ENCODE measurements around the gene SAXO2. TPM values are rescaled to one million over a fixed set of nuclear protein-coding genes. Genes with fewer than 3 reads are reported as not detected.
A peak's percentile ranks its signal among the peaks of the same experiment; 100 is the strongest.

The SAXO2 gene
- total RNA-seq, 1 donor from 2014 or later = 0.90 TPM

DNA sequence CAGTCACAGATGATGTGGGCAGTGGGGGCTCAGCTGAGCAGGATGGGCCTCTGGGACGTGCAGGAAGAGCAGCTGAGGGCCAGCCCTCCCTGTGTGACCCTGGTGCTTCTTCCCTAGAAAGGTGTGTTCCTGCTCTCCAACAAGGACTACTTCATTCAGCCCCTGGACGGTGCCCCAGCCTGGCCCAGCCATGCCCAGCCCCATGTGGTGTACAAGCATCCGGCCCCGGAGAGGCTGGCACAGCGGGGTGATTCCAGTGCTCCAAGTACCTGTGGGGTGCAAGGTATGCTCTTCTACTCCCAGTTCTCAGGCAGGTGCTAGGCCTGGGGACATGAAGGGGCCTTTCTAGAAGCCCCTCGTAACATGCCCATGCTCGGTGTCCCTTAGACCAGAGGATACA is 38.3 kb downstream of the SAXO2 start:
- H3K4me1 Mint-ChIP-seq (ENCODE audit: low read depth) = peaks cover 17% of the 10 kb centered on the region
- H3K9me3 Mint-ChIP-seq (ENCODE audit: low read depth) = no peaks in the 10 kb centered on the region
- H3K4me3 Mint-ChIP-seq (ENCODE audit: unreplicated experiment) = no peak overlapping the region
- DNase-seq (ENCODE audit: low spot score) = no peak
- H3K27me3 Mint-ChIP-seq (ENCODE audit: low read depth) = no peaks in the 10 kb centered on the region
- no peaks in the 10 kb centered on the region for H3K36me3 Mint-ChIP-seq (ENCODE audit: low read depth)
- H3K27ac Mint-ChIP-seq (ENCODE audit: unreplicated experiment) = peak overlapping the region; percentile 83
- TF ChIP-seq, protein P1, sequence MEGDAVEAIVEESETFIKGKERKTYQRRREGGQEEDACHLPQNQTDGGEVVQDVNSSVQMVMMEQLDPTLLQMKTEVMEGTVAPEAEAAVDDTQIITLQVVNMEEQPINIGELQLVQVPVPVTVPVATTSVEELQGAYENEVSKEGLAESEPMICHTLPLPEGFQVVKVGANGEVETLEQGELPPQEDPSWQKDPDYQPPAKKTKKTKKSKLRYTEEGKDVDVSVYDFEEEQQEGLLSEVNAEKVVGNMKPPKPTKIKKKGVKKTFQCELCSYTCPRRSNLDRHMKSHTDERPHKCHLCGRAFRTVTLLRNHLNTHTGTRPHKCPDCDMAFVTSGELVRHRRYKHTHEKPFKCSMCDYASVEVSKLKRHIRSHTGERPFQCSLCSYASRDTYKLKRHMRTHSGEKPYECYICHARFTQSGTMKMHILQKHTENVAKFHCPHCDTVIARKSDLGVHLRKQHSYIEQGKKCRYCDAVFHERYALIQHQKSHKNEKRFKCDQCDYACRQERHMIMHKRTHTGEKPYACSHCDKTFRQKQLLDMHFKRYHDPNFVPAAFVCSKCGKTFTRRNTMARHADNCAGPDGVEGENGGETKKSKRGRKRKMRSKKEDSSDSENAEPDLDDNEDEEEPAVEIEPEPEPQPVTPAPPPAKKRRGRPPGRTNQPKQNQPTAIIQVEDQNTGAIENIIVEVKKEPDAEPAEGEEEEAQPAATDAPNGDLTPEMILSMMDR (IDR thresholded peaks at IDR 0.05) = no peak

DNA sequence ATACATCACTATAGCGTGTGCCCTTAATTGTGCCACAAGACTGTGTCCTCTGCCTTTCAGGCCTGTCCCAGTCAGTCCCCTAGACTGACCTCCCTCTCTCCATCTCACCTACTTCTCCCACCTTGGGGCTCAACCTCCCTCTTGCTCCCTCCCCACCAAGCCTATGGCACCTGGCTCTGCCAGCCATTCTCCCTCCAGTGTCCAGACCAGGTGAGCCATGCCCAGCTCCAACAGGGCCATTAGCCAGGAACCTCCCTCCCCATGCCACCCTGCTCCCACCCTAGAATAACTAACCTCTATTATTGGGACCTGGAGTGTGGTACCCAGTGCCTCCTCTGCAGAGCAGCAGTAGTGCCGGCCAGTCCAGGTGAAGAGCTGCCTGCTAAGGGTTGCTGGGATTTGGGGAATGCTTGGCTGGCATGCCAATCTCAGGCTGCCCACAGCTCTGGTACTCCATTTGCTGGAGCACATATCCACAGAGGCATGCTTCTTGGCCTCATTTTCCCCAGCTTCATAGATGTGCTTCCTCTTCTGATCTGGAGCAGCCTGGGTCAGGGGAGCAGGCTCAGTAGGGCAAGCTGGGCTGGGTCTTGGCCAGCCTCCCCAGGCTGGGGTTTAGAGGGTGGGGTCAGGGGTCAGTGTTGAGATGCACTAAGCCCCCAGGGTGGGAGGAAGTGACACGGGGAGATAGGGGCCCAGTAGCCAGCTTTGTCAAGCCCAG is 38.8 kb downstream of the SAXO2 start:
- DNase-seq (ENCODE audit: low spot score) = no peak
- H3K27ac Mint-ChIP-seq (ENCODE audit: unreplicated experiment) = no peak overlapping the region
- H3K4me3 Mint-ChIP-seq (ENCODE audit: unreplicated experiment) = no peak overlapping the region
- no peaks in the 10 kb centered on the region for H3K9me3 Mint-ChIP-seq (ENCODE audit: low read depth)
- no peaks in the 10 kb centered on the region for H3K27me3 Mint-ChIP-seq (ENCODE audit: low read depth)
- peaks cover 17% of the 10 kb centered on the region for H3K4me1 Mint-ChIP-seq (ENCODE audit: low read depth)
- H3K36me3 Mint-ChIP-seq (ENCODE audit: low read depth) = no peaks in the 10 kb centered on the region
- TF ChIP-seq, protein P1 (IDR thresholded peaks at IDR 0.05) = no peak

- H3K27ac Mint-ChIP-seq (ENCODE audit: unreplicated experiment) = no peak overlapping the region
- no peaks in the 10 kb centered on the region for H3K36me3 Mint-ChIP-seq (ENCODE audit: low read depth)
- H3K27me3 Mint-ChIP-seq (ENCODE audit: low read depth) = no peaks in the 10 kb centered on the region
- H3K4me3 Mint-ChIP-seq (ENCODE audit: unreplicated experiment) = no peak overlapping the region
- peaks cover 17% of the 10 kb centered on the region for H3K4me1 Mint-ChIP-seq (ENCODE audit: low read depth)
- DNase-seq (ENCODE audit: low spot score) = no peak
- TF ChIP-seq, protein P1 (IDR thresholded peaks at IDR 0.05) = no peak
- no peaks in the 10 kb centered on the region for H3K9me3 Mint-ChIP-seq (ENCODE audit: low read depth)
Observed at GRCh38 chr15:82303956-82304777, 41.5 kb downstream of the SAXO2 start.

DNA sequence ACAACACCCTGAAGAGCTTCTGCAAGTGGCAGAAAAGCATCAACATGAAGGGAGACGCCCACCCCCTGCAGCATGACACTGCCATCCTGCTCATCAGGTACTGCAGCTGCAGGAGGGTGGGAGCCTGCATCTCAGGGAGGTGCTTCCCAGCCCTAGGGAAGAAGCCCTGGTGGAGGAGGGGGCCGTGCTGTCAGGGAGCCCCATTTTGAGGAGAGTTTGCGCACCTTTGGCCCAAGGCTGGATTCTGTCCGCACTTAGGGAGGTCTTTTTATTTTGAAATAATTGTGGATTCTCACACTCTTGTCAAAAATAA is 42.1 kb downstream of the SAXO2 start:
- Mint-ChIP-seq H3K36me3 (ENCODE audit: low read depth) (no peaks in the 10 kb centered on the region), H3K4me3 (ENCODE audit: unreplicated experiment) (no peak overlapping the region), H3K27me3 (ENCODE audit: low read depth) (no peaks in the 10 kb centered on the region), H3K9me3 (ENCODE audit: low read depth) (no peaks in the 10 kb centered on the region), H3K27ac (ENCODE audit: unreplicated experiment) (no peak overlapping the region), H3K4me1 (ENCODE audit: low read depth) (peaks cover 17% of the 10 kb centered on the region)
- TF ChIP-seq, protein P1 (IDR thresholded peaks at IDR 0.05) = no peak
- no peak for DNase-seq (ENCODE audit: low spot score)

- Mint-ChIP-seq H3K9me3 (ENCODE audit: low read depth) (peaks cover 4% of the 10 kb centered on the region), H3K27me3 (ENCODE audit: low read depth) (no peaks in the 10 kb centered on the region)
- TF ChIP-seq, protein P1 (IDR thresholded peaks at IDR 0.05) = no peak
Observed at GRCh38 chr15:82305621-82306048, 43.0 kb downstream of the SAXO2 start.

More at GRCh38 chr15:82305621-82306048, 43.0 kb downstream of the SAXO2 start:
- Mint-ChIP-seq H3K27ac (ENCODE audit: unreplicated experiment) (no peak overlapping the region), H3K36me3 (ENCODE audit: low read depth) (peaks cover 3% of the 10 kb centered on the region), H3K4me3 (ENCODE audit: unreplicated experiment) (no peak overlapping the region), H3K4me1 (ENCODE audit: low read depth) (peaks cover 12% of the 10 kb centered on the region)
- no peak for DNase-seq (ENCODE audit: low spot score)
